ENCODE measurements around the gene SNED1.

DNA sequence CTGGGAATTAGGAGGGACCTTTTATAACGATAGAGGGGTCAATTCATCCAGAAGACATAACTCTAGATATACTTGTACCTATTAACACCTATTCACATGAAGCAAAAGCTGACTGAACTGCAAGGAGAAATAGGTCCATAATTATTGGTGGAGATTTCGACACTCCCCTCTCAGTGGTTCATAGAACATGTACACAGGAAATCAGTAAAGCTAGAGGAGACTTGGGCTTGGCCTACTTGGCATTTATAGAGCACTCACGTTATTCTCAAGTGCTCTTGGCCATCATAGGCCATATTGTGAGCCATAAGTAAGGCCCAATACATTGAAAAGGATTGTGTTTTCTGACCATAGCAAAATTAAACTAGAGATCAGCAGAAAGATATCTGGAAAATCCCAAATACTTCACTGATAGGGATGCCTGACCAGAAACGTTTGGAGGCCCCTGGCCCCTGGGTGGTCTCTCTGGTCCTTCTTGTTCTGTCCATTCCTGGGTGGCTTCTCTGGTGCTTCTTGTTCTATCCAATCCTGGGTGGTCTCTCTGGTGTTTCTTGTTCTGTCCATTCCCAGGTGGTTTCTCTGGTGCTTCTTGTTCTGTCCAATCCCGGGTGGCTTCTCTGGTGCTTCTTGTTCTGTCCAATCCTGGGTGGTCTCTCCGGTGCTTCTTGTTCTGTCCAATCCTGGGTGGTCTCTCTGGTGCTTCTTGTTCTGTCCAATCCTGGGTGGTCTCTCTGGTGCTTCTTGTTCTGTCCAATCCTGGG is 49.0 kb downstream of the SNED1 start:
- TF ChIP-seq, protein P1, sequence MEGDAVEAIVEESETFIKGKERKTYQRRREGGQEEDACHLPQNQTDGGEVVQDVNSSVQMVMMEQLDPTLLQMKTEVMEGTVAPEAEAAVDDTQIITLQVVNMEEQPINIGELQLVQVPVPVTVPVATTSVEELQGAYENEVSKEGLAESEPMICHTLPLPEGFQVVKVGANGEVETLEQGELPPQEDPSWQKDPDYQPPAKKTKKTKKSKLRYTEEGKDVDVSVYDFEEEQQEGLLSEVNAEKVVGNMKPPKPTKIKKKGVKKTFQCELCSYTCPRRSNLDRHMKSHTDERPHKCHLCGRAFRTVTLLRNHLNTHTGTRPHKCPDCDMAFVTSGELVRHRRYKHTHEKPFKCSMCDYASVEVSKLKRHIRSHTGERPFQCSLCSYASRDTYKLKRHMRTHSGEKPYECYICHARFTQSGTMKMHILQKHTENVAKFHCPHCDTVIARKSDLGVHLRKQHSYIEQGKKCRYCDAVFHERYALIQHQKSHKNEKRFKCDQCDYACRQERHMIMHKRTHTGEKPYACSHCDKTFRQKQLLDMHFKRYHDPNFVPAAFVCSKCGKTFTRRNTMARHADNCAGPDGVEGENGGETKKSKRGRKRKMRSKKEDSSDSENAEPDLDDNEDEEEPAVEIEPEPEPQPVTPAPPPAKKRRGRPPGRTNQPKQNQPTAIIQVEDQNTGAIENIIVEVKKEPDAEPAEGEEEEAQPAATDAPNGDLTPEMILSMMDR (IDR thresholded peaks at IDR 0.05; ENCODE audit: low read length): no peak
- TF ChIP-seq EZH2phosphoT487 (IDR thresholded peaks at IDR 0.05; ENCODE audit: low read length) (no peak), EZH2 (optimal IDR thresholded peaks at IDR 0.05; ENCODE audit: low read depth, low read length) (no peak)
